Measurements from ENCODE around the gene FRMD4B.

DNA sequence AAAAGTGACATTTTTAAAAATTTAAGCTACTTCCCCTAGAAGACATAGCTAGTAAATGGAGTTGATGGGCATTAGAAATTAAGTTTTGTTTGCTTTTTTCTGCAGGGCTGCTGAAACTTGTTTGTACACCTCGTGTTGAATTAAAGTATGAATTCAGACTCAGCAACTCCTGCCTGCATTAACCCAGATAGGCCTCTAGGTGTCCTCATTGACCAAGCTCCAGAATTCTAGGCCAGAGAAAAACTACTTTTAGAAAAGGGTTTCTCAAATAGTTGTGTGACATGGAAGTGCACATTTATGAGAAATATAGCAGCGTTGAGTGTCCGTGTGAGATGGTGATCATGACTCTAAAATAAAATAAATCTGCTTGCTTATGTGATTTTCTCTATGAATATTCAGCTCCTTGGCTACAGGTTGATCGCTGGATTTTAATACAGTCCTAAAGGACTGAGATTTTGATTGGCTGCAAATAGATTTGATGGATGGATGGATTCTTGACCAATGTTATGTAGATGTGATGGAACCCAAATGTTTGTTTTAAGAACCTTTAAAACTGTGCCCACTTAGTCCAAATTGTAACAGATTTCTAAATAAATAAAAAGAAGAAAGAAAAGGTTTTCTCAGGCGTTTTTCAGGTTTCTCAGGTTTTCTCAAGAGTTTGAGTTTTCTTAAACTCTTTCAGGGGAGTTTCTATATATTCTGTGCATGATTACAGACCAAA lies 224.1 kb downstream of the FRMD4B start:
- TF ChIP-seq, protein P1, sequence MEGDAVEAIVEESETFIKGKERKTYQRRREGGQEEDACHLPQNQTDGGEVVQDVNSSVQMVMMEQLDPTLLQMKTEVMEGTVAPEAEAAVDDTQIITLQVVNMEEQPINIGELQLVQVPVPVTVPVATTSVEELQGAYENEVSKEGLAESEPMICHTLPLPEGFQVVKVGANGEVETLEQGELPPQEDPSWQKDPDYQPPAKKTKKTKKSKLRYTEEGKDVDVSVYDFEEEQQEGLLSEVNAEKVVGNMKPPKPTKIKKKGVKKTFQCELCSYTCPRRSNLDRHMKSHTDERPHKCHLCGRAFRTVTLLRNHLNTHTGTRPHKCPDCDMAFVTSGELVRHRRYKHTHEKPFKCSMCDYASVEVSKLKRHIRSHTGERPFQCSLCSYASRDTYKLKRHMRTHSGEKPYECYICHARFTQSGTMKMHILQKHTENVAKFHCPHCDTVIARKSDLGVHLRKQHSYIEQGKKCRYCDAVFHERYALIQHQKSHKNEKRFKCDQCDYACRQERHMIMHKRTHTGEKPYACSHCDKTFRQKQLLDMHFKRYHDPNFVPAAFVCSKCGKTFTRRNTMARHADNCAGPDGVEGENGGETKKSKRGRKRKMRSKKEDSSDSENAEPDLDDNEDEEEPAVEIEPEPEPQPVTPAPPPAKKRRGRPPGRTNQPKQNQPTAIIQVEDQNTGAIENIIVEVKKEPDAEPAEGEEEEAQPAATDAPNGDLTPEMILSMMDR (conservative IDR thresholded peaks at IDR 0.05 in 1 of 2, IDR thresholded peaks at IDR 0.05 in 1 of 2; ENCODE audit: extremely low read depth in 1 of 2, insufficient read depth in 1 of 2, low read depth in 1 of 2, low read length in 2 of 2): peak; percentile 90 to 93
- TF ChIP-seq EZH2 (IDR thresholded peaks at IDR 0.05; ENCODE audit: borderline replicate concordance, low read length): no peak
